ENCODE measurements around the gene RNF7. TPM values are rescaled to one million over a fixed set of nuclear protein-coding genes. Genes with fewer than 3 reads are reported as not detected.

Gene RNF7
- total and polyA plus RNA-seq, 2 of the 8 experiments (the other 6 are each of a cell fraction or from before 2014, with no cell fraction given): 78.4 to 113 TPM

Small RNAs within 50 kb of the gene (small RNA-seq; reads per million reads assigned to genes)
- not detected for gene AC112771.1 (ENCODE audit: insufficient read depth)

Other genes starting within 250 kb of the RNF7 start
- gene GRK7, start 25.1 kb downstream of the RNF7 start, total RNA-seq (2021; fragmentation: NEBNext Ultra II Directional; extraction: Animal tissue kit (Norgen Biotek cat#: 25700)): not detected in 2 replicates
- not detected in 2 replicates for gene GRK7, start 25.1 kb downstream of the RNF7 start, polyA plus RNA-seq (2011; rRNA removed)
- gene ATP1B3, start 138.3 kb downstream of the RNF7 start, total RNA-seq (2021; fragmentation: NEBNext Ultra II Directional; extraction: Animal tissue kit (Norgen Biotek cat#: 25700)): 233 and 250 TPM in 2 replicates
- 162 and 342 TPM in 2 replicates for gene ATP1B3, start 138.3 kb downstream of the RNF7 start, polyA plus RNA-seq (2011; rRNA removed)